Measurements from ENCODE around the gene DNER.

Gene DNER

GRCh38 chr2:229665158-229665557 is 49.2 kb downstream of the DNER start:
- no peak for DNase-seq

- DNase-seq = no peak
Measured at GRCh38 chr2:229661478-229661877, 52.9 kb downstream of the DNER start.

GRCh38 chr2:229660951-229661350 is 53.4 kb downstream of the DNER start:
- peak; percentile 40 for DNase-seq

- no peak for DNase-seq
Measured at GRCh38 chr2:229660391-229660790, 54.0 kb downstream of the DNER start.

- no peak for DNase-seq
Measured at GRCh38 chr2:229658004-229658403, 56.4 kb downstream of the DNER start.

- no peak for DNase-seq
Measured at GRCh38 chr2:229654437-229654836, 59.9 kb downstream of the DNER start.

- DNase-seq = no peak
Measured at GRCh38 chr2:229653531-229653930, 60.8 kb downstream of the DNER start.

GRCh38 chr2:229652796-229653195 is 61.6 kb downstream of the DNER start:
- no peak for DNase-seq

GRCh38 chr2:229650901-229651300 is 63.5 kb downstream of the DNER start:
- DNase-seq = no peak

- DNase-seq = no peak
Measured at GRCh38 chr2:229650059-229650458, 64.3 kb downstream of the DNER start.

GRCh38 chr2:229646186-229646723 is 68.1 kb downstream of the DNER start:
- no peak for DNase-seq

- peak; percentile 10 for DNase-seq
Measured at GRCh38 chr2:229642371-229642770, 72.0 kb downstream of the DNER start.

GRCh38 chr2:229641676-229642075 is 72.7 kb downstream of the DNER start:
- DNase-seq = no peak

- no peak for DNase-seq
Measured at GRCh38 chr2:229640636-229641035, 73.7 kb downstream of the DNER start.

GRCh38 chr2:229636571-229636970 is 77.8 kb downstream of the DNER start:
- DNase-seq = no peak

- no peak for DNase-seq
Measured at GRCh38 chr2:229635371-229635680, 79.0 kb downstream of the DNER start.

- no peak for DNase-seq
Measured at GRCh38 chr2:229634601-229635370, 79.6 kb downstream of the DNER start.

GRCh38 chr2:229633556-229633955 is 80.8 kb downstream of the DNER start:
- no peak for DNase-seq

- DNase-seq = no peak
Measured at GRCh38 chr2:229629039-229629438, 85.3 kb downstream of the DNER start.

GRCh38 chr2:229627728-229628127 is 86.6 kb downstream of the DNER start:
- peak; percentile 4 for DNase-seq

- DNase-seq = peak; percentile 6
Measured at GRCh38 chr2:229622495-229623355, 91.6 kb downstream of the DNER start.

GRCh38 chr2:229620759-229621158 is 93.6 kb downstream of the DNER start:
- DNase-seq = no peak

GRCh38 chr2:229620289-229620688 is 94.1 kb downstream of the DNER start:
- DNase-seq = no peak

GRCh38 chr2:229616433-229616832 is 97.9 kb downstream of the DNER start:
- DNase-seq = no peak

Measured in EL (cell line).